Activated naive CD8-positive, alpha-beta T cell (primary cell): Measurements from ENCODE around the gene SSU72.

ENCODE experiments used
- H3K27ac Mint-ChIP-seq: one replicate; pipeline ENCODE4 v1.8.0; 2021; ENCODE audit warnings: mixed read lengths
- H3K27me3 Mint-ChIP-seq: one replicate; pipeline ENCODE4 v1.8.0; 2021; ENCODE audit warnings: mixed read lengths
- H3K36me3 Mint-ChIP-seq: one replicate; pipeline ENCODE4 v1.8.0; 2021; ENCODE audit warnings: mixed read lengths
- H3K4me1 Mint-ChIP-seq: one replicate; pipeline ENCODE4 v1.8.0; 2021; ENCODE audit warnings: low read depth, mixed read lengths
- H3K4me3 Mint-ChIP-seq: one replicate; pipeline ENCODE4 v1.8.0; 2021; ENCODE audit warnings: mild to moderate bottlenecking, mixed read lengths
- H3K9me3 Mint-ChIP-seq: one replicate; pipeline ENCODE4 v1.8.0; 2021; ENCODE audit warnings: low read depth, mixed read lengths

Gene SSU72

DNA sequence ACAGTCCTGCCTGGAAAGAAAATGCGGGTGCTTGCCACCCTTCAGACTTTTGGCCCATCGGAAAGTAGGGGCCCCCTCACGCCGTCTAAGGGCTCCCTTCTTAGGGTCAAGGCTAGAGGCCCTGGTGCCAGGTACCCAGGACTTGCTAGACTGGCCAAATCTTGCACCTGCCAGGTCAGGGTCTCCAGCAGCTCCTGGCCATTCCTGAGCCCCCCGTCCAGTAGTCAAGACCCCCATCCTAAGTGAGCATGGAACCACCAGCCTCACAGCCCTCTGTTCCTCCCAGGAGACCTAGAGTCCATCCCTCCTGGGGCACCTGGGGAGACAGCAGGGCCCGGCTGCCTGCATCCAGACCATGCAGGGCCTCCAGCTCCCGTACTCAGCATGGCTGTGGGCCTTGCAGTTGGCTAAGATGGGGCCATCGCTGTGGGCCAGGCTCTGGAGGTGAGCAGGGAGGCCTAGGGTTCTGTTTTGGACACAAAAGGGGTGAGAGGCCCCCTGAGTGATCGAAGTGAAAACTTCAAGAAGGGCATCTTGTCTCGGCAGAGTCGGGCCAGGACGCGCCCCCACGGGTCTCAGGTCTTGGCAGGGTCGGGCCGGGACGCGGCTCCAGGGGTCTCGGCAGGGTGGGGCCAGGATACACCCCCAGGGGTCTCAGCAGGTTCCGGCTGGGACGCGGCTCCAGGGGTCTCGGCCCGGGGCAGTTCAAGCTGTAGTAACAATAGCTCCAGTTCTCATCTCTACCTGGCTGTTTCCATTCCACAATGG is 19.4 kb upstream of the SSU72 start:
- Mint-ChIP-seq H3K9me3 (no peaks in the 10 kb centered on the region), H3K4me3 (no peak overlapping the region), H3K36me3 (no peaks in the 10 kb centered on the region), H3K27me3 (no peaks in the 10 kb centered on the region), H3K27ac (no peak overlapping the region), H3K4me1 (peaks cover 7% of the 10 kb centered on the region)

DNA sequence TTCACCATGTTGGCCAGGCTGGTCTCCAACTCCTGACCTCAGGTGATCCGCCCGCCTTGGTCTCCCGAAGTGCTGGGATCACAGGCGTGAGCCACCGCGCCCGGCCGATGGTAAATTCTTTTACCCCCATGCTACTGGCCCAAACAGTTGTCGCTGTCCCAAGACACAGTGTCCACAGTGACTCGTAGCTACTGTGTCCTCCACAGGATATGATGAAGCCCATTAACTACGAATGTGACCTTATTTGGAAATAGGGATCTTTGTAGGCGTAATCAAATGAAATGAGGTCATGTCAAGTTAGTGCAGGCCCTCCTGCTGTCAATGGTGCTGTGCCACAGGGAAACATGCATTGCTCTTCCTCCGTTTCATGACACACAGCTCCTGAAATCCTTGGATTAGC is 16.8 kb upstream of the SSU72 start:
- H3K27me3 Mint-ChIP-seq = peaks cover 2% of the 10 kb centered on the region
- no peaks in the 10 kb centered on the region for H3K4me1 Mint-ChIP-seq
- no peaks in the 10 kb centered on the region for H3K9me3 Mint-ChIP-seq
- H3K36me3 Mint-ChIP-seq = no peaks in the 10 kb centered on the region
- H3K27ac Mint-ChIP-seq = no peak overlapping the region
- no peak overlapping the region for H3K4me3 Mint-ChIP-seq

DNA sequence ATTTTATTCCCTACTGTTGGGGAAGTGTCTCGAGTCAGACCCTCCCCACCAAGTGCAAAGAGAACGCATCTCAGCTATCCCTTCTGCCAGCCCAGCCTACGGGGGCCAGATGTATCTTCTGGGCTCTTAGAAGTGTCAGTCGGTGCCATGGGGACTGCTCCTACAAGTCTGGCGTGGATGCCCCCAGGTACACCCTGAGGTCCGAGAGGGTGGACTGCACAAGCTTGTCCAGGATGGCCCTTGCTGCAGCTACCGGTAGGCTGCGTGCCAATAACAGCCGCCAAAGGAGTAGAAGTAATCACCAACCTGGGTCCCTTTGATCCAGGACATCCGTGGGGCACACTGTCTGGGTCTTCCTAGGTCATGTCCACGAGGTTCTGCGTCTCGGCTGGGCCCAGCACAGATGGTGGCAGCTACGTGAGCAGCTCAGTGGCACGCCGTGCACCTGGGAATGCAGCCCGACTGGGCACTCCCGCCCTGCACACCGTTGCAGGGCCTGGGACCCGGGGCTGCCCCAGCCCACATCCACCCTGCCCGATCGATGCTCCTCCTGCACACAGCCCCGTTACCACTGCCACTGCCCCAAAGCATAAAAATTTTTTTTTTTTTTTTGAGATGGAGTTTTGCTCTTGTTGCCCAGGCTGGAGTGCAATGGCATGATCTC is 8.8 kb upstream of the SSU72 start:
- H3K27me3 Mint-ChIP-seq = peaks cover 2% of the 10 kb centered on the region
- H3K36me3 Mint-ChIP-seq = no peaks in the 10 kb centered on the region
- H3K9me3 Mint-ChIP-seq = no peaks in the 10 kb centered on the region
- H3K4me3 Mint-ChIP-seq = no peak overlapping the region
- peaks cover 1% of the 10 kb centered on the region for H3K4me1 Mint-ChIP-seq
- H3K27ac Mint-ChIP-seq = no peak overlapping the region

DNA sequence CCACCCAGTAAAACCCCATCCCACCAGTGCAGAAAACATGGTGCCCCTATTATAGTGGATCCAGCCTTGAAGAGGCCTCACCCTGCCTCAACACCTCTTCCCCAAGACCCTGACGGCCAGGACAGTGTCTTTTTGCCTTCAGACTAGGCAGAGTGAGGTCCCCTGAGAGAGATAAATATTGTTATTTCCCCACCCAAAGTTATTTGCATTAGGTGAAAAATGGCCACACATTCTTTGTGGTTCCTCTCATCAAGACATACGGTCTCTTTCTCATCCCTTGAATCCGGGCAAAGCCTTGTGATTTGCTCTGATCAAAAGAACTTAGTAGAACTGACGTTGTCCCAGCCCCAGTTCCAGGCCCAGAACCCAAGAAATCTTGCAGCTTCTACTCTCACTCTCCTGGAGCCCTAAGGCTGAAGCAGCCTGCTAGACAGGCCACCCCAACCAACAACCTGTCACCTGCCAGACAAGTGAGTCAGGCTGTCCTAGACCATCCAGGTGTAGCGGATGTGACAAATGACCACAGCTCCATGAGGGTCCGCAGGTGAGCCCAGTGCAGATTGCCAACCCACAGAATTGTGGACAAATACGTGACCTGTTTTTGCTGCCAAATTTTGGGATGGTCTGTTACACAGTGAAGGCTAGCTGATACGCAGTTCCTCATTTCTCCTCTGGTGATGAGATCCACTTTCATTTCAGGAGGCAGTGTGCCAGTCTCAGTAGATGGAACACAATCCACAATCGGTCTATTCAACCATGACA is 8.1 kb upstream of the SSU72 start:
- peaks cover 1% of the 10 kb centered on the region for H3K4me1 Mint-ChIP-seq
- no peak overlapping the region for H3K27ac Mint-ChIP-seq
- H3K36me3 Mint-ChIP-seq = no peaks in the 10 kb centered on the region
- no peak overlapping the region for H3K4me3 Mint-ChIP-seq
- H3K27me3 Mint-ChIP-seq = peaks cover 2% of the 10 kb centered on the region
- no peaks in the 10 kb centered on the region for H3K9me3 Mint-ChIP-seq

DNA sequence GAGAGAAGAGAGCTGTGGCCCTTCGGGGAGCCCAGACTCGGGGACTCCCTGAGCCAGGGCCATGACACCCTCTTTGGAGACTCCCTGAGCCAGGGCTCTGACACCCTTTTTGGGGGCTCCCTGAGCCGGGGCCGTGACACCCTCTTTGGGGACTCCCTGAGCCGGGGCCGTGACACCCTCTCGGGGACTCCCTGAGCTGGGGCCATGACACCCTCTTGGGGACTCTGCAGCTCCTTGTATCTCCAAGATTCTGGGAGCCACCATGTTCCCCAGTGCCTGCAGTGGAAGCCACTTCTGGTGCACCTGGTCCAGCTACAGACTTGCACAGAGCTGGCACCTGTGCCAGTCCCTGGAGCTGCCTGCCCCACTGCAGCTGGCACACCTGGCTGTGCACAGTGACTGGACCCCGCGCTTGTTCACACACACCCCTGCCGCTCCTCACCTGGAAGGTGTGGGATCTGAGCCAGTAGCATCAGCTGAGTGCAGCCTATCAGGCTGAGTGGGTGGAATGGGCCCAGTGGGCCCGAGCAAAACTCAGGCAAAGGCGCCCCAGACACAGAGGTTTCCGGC is 3.8 kb upstream of the SSU72 start:
- no peaks in the 10 kb centered on the region for H3K9me3 Mint-ChIP-seq
- H3K36me3 Mint-ChIP-seq = peaks cover 2% of the 10 kb centered on the region
- no peak overlapping the region for H3K27ac Mint-ChIP-seq
- H3K4me1 Mint-ChIP-seq = peaks cover 12% of the 10 kb centered on the region
- no peaks in the 10 kb centered on the region for H3K27me3 Mint-ChIP-seq
- H3K4me3 Mint-ChIP-seq = no peak overlapping the region

DNA sequence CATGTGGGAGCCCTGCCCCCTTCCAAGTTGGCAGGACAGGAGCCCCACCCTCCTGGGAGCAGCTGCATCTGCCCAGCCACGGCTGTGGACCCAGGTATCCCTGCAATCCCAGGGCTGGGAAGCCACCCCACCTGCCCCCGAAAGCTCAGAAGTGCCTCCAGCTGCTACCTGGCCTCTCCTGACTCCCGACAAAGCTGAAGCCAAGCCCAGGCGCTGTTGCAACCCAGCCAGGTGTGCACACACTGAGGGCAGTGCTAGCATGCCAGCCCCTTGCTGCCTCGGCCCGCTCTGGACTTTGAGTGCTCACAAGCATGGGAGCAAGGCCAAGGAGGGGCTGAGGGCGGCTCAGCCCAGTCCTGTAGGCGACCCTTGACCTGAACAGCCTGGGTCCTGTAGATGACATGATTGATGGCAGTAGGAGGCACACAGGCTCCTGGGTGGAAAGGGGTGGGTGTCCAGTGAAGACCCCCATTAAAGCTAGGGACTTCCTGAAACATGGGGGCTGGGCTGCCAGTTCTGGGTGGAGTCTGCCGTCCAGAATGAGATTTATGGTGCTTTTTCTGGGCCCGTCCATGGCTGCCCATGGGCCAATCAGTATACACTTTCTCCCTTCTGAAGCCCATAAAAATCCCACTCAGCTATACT is 2.8 kb upstream of the SSU72 start:
- Mint-ChIP-seq H3K27me3 (no peaks in the 10 kb centered on the region), H3K9me3 (no peaks in the 10 kb centered on the region), H3K27ac (no peak overlapping the region), H3K36me3 (peaks cover 2% of the 10 kb centered on the region), H3K4me1 (peaks cover 14% of the 10 kb centered on the region), H3K4me3 (no peak overlapping the region)

DNA sequence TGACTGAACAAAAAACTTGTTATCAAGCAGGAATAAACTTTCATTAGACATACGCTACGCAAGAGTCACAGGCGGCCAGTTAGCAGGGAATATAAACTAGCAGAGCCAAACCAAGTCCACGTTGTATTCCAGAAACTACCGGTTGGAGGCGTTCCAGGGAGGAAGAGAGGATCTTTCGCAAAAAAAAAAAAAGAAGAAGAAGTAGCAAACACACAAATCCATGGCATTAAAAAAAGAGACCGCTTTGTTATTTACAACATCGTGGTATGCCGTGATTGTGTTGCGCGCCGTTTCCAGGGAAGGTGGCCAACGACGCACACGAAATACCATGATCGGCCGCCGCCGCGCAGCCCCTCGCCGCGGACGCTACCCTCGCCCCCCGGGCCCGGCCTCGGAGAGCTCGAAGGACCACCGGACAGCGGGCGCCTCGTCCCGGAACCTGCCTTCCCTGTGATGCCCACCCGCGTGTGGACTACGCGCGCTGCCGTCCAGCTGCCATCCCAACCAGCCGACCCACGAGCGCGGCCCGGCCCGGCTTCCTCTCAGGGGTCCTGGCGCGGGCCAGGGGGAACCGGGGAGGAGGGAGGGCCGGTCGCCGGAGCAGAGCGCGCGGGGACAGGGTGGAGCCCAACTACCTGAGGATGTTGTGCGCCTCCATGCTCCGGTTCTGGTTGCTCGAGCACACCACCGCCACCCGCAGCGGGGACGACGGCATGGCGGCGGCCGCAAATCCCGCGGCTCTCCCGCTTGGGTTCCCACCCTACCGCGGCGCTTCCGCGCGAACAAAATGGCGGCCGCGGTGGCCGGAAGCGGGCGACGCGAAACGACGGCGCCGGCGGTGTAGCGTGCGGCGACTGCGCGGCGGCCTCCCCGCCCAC is 581 bp downstream of the SSU72 start:
- Mint-ChIP-seq H3K27ac (peak overlapping the region; percentile 99), H3K9me3 (no peaks in the 10 kb centered on the region), H3K4me1 (peaks cover 38% of the 10 kb centered on the region), H3K36me3 (peaks cover 2% of the 10 kb centered on the region), H3K4me3 (peak overlapping the region; percentile 99), H3K27me3 (no peaks in the 10 kb centered on the region)

DNA sequence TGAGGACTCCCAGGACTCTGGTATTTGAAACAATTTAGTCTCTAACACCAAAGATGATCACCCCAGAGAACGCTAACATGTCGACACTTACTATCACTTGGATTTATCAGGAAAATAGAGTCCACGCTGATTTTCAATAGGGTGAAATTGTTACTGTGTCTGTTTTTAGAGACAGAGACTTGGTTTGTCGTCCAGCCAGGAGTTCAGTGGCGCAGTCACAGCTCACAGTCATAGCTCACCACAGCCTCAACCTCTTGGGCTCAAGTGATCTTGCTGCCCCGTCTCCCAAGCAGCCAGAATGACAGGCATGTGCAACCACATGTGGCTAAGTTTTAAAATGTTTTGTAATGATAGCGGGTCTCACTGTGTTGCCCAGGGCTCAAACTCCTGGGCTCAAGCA is 5.3 kb downstream of the SSU72 start:
- no peaks in the 10 kb centered on the region for H3K9me3 Mint-ChIP-seq
- peak overlapping the region; percentile 38 for H3K4me3 Mint-ChIP-seq
- no peaks in the 10 kb centered on the region for H3K27me3 Mint-ChIP-seq
- peak overlapping the region; percentile 79 for H3K27ac Mint-ChIP-seq
- H3K4me1 Mint-ChIP-seq = peaks cover 55% of the 10 kb centered on the region
- peaks cover 2% of the 10 kb centered on the region for H3K36me3 Mint-ChIP-seq

DNA sequence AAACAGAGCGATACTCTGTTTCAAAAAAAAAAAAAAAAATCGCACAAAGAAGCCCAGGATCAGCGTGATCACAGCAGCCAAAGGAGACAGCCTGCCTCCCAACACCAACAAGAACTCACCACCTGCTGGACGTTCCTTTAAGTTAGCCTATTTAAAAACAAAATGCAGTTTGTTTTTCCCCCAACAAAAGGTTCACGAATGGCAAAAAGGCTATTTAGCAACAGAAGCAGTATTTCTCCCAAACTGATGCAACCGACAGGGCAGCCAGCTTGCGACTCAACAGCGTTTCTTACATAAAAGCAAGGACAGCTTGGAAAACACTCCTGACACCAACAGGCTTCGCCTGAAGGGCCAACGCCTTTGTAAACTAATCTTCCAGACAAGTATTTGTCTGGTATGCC is 6.8 kb downstream of the SSU72 start:
- Mint-ChIP-seq H3K36me3 (no peaks in the 10 kb centered on the region), H3K4me1 (peaks cover 51% of the 10 kb centered on the region), H3K27ac (no peak overlapping the region), H3K27me3 (no peaks in the 10 kb centered on the region), H3K4me3 (peak overlapping the region; percentile 35), H3K9me3 (no peaks in the 10 kb centered on the region)

DNA sequence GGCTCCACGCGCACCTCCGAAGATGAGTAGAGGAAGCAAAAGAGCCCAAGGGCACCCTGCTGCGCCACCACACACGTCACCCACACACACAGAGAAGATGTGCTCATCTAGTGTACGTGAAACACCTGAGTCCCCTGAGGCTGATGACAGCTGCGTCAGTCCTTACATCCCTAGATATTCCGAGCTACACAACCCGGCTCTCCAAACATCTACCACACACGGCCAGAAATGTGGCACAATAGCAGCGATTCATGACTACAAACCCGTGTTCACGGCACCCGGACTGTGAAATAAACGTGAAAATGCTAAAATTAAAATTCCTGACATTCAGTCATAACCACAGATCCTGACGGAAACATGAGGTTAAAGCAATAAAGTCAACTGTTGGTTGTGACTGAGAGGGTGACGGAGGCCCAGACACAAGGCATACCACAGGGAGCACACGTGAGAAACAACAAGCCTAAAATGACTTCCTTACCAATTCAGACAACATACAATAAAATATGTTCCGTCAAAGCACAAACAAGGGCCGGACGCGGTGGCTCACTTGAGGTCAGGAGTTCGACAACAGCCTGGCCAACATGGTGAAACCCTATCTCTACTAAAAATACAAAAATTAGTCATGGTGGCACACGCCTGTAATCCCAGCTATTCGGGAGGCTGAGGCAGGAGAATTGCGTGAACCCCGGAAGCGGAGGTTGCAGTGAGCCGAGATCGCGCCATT is 7.3 kb downstream of the SSU72 start:
- Mint-ChIP-seq H3K27ac (peak overlapping the region; percentile 77), H3K36me3 (no peaks in the 10 kb centered on the region), H3K4me3 (peak overlapping the region; percentile 9), H3K4me1 (peaks cover 48% of the 10 kb centered on the region), H3K9me3 (no peaks in the 10 kb centered on the region), H3K27me3 (no peaks in the 10 kb centered on the region)

DNA sequence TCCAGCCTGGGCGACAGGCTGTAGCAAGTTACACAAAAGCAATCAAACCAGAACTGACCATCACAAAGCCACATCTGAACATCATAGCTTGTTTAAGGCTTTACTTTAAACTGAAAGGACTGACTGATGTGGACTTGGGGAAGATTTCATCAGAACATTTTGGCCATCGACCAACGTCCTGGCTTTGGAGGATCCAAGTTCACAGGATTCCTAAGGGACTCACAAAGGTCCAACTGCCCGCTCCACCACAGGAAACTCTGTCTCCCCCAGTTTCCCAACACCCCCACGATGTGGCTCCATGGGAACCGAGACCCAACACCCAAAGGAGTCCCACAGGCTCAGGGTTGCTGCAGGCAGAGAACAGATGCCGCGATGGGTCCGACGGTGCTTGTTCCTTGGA is 9.3 kb downstream of the SSU72 start:
- Mint-ChIP-seq H3K27ac (no peak overlapping the region), H3K4me1 (peaks cover 38% of the 10 kb centered on the region), H3K27me3 (no peaks in the 10 kb centered on the region), H3K9me3 (no peaks in the 10 kb centered on the region), H3K36me3 (no peaks in the 10 kb centered on the region), H3K4me3 (no peak overlapping the region)

DNA sequence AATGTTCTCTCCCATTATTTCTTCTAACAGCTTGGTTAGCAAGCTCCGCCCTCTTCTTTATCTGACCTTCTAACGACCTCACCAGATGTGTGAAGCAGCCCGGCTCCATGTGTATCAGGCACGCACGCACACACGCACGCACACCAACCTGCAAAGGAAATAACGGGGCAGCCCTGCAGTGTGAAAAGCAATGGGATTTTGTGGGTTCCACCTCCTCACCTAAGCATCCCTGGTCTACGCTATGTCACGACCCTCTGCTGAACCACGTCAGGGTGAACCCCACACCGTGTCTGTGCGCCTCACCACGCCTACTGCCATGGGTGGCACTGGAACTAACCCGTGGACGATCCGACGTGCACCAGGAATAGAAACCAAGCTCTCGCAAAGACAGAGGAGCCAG is 10.4 kb downstream of the SSU72 start:
- H3K4me3 Mint-ChIP-seq = no peak overlapping the region
- H3K36me3 Mint-ChIP-seq = no peaks in the 10 kb centered on the region

DNA sequence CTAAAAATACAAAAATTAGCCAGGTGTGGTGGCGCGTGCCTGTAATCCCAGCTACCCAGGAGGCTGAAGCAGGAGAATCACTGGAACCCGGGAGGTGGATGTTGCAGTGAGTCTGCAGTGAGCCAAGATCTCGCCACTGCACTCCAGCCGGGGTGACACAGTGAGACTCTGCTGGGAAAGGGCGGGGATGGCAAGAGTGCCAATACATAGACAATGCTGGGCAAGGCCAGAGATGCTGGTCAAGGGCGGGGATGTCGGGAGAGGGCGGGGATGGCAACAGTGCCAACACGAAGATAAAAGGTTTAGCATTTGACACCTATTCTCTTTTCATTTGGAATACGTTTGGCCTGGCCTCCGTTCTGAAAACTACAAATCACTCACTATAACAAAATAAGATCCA is 11.0 kb downstream of the SSU72 start:
- peaks cover 25% of the 10 kb centered on the region for H3K4me1 Mint-ChIP-seq
- H3K36me3 Mint-ChIP-seq = no peaks in the 10 kb centered on the region
- H3K9me3 Mint-ChIP-seq = no peaks in the 10 kb centered on the region
- H3K27ac Mint-ChIP-seq = no peak overlapping the region
- no peak overlapping the region for H3K4me3 Mint-ChIP-seq
- no peaks in the 10 kb centered on the region for H3K27me3 Mint-ChIP-seq

More for the DNA sequence above, 10.4 kb downstream of the SSU72 start:
- no peaks in the 10 kb centered on the region for H3K27me3 Mint-ChIP-seq
- H3K27ac Mint-ChIP-seq = no peak overlapping the region
- peaks cover 27% of the 10 kb centered on the region for H3K4me1 Mint-ChIP-seq
- H3K9me3 Mint-ChIP-seq = no peaks in the 10 kb centered on the region
